Measurements from ENCODE around the gene NDUFS2. TPM values are rescaled to one million over a fixed set of nuclear protein-coding genes. Genes with fewer than 3 reads are reported as not detected.

The NDUFS2 gene
- total and polyA plus RNA-seq, 2 of the 8 experiments (the other 6 are each of a cell fraction or from before 2014, with no cell fraction given): 95.1 to 113 TPM

GRCh38 chr1:161209790-161210409 is 7.7 kb downstream of the NDUFS2 start:
- Histone ChIP-seq H4K5ac (ENCODE audit: insufficient read length, low read depth, low read length) (no peak overlapping the region), H2BK20ac (ENCODE audit: low read length) (no peak overlapping the region), H3K27me3 (replicated peaks in 1 of 4; ENCODE audit: control insufficient read depth in 3 of 4, extremely low read depth in 1 of 4, insufficient read depth in 3 of 4, low read length in 3 of 4) (no peaks in the 10 kb centered on the region), H3K4ac (replicated peaks; ENCODE audit: insufficient read length, low read depth, low read length) (no peak overlapping the region), H2BK12ac (ENCODE audit: low read depth, low read length) (no peak overlapping the region), H3K4me2 (ENCODE audit: insufficient read depth in 1 of 2, low read depth in 2 of 2, low read length in 2 of 2) (no peak overlapping the region), H3K23ac (ENCODE audit: insufficient read length) (no peak overlapping the region), H3K23me2 (ENCODE audit: low read depth, low read length) (no peaks in the 10 kb centered on the region), H4K20me1 (replicated peaks in 1 of 2; ENCODE audit: control insufficient read depth in 1 of 2, insufficient read depth in 2 of 2, low read length in 2 of 2) (peaks cover 1 to 11% of the 10 kb centered on the region in 2 experiments), H2AK5ac (ENCODE audit: low read depth, low read length) (no peak overlapping the region), H3K9me3 (ENCODE audit: insufficient read depth in 2 of 2, low read depth in 1 of 2, low read length in 1 of 2) (no peaks in the 10 kb centered on the region), H3K4me3 (ENCODE audit: extremely low read depth in 1 of 4, insufficient read depth in 2 of 4, low read depth in 3 of 4, low read length in 4 of 4) (no peak overlapping the region), H3K14ac (ENCODE audit: insufficient read length) (no peak overlapping the region), H3K9ac (replicated peaks in 1 of 4; ENCODE audit: extremely low read depth in 1 of 4, low read depth in 3 of 4, low read length in 3 of 4) (no peak overlapping the region), H4K8ac (ENCODE audit: extremely low read depth, insufficient read depth, low read length) (no peak overlapping the region), H3K27ac (ENCODE audit: low read depth, low read length) (0 out of 2 replicates have a peak overlapping the region, but pooled peaks have one; percentile 5), H3K79me1 (ENCODE audit: low read depth, low read length) (no peaks in the 10 kb centered on the region), H2BK120ac (replicated peaks; ENCODE audit: low read depth, low read length) (no peak overlapping the region), H2AFZ (ENCODE audit: low read length) (no peak overlapping the region), H3K18ac (ENCODE audit: extremely low read depth, low read length) (no peak overlapping the region), H4K91ac (replicated peaks; ENCODE audit: insufficient read length, low read length) (no peak overlapping the region), H3K36me3 (ENCODE audit: control insufficient read depth in 2 of 4, insufficient read depth in 4 of 4, low read length in 3 of 4) (peaks cover 38 to 73% (median 61%) of the 10 kb centered on the region in 4 experiments), H2BK15ac (ENCODE audit: low read length) (no peak overlapping the region), H3K56ac (replicated peaks; ENCODE audit: insufficient read length, low read depth, low read length) (no peak overlapping the region), H2BK5ac (ENCODE audit: low read depth, low read length) (no peak overlapping the region), H3K4me1 (replicated peaks in 1 of 4; ENCODE audit: control insufficient read depth in 3 of 4, insufficient read depth in 4 of 4, low read length in 3 of 4) (peaks cover 0 to 4% (median 1%) of the 10 kb centered on the region in 4 experiments; a peak in 4 of 7 replicates), H3K79me2 (ENCODE audit: control insufficient read depth in 1 of 2, insufficient read depth in 2 of 2, low read length in 2 of 2) (no peaks in the 10 kb centered on the region)
- FAIRE-seq: peak; percentile 62
- POLR2A ChIA-PET (ENCODE audit: partially characterized antibody): interaction anchor here (0.6 to 2.0 kb wide), 4 partner anchors 10 to 91 kb away, joined by 3 to 6 read pairs (median 4); partner anchors contain the start of gene USP21
- 63% methylated on average over 11 of the region's 11 CpGs; no CpG with 5 or more reads in 1 of the 2 experiments for WGBS, 2 experiments (ENCODE audit: extremely low coverage in 1 of 2, insufficient coverage in 1 of 2, insufficient read length in 1 of 2, insufficient replicate concordance in 2 of 2, low coverage in 1 of 2, low lambda C conversion rate in 2 of 2, missing lambda C conversion rate in 1 of 2)
- CTCF ChIA-PET (ENCODE audit: partially characterized antibody): interaction anchor here (0.6 to 23.7 kb wide), 13 partner anchors 5 to 171 kb away, joined by 3 to 427 read pairs (median 9); partner anchors contain the start of genes ADAMTS4, APOA2, FCER1G and NDUFS2
- DNase-seq (ENCODE audit: low read depth in 1 of 2, low spot score in 2 of 2): peak; percentile 67 to 92
- TF ChIP-seq SP4 (IDR thresholded peaks at IDR 0.05; ENCODE audit: low read length) (no peak), CREB1 (IDR thresholded peaks at IDR 0.05) (peak; percentile 31; the same call in 1 of the 2 replicates), RAD21 (IDR thresholded peaks at IDR 0.05 in 1 of 2, conservative IDR thresholded peaks at IDR 0.05 in 1 of 2; ENCODE audit: low read depth in 2 of 2, low read length in 2 of 2) (peak; percentile 94 to 98), CEBPB (IDR thresholded peaks at IDR 0.05; ENCODE audit: low read depth, low read length) (no peak), PHF8 (conservative IDR thresholded peaks at IDR 0.05; ENCODE audit: low read depth, low read length) (no peak), KDM5A (IDR thresholded peaks at IDR 0.05; ENCODE audit: low read length) (peak; percentile 32; the same call in 1 of the 2 replicates), POLR2AphosphoS5 (IDR thresholded peaks at IDR 0.05; ENCODE audit: low read depth, low read length) (no peak), YY1 (IDR thresholded peaks at IDR 0.05; ENCODE audit: low read depth, low read length) (0 out of 2 replicates have a peak, but pooled peaks have one; percentile 33), JUN (IDR thresholded peaks at IDR 0.05; ENCODE audit: low read depth, low read length) (no peak), SUZ12 (IDR thresholded peaks at IDR 0.05; ENCODE audit: low read length) (no peak), JUND (IDR thresholded peaks at IDR 0.05; ENCODE audit: low read length) (0 out of 2 replicates have a peak, but pooled peaks have one; percentile 46), NANOG (IDR thresholded peaks at IDR 0.05; ENCODE audit: insufficient read depth, low read depth, low read length, poor library complexity, severe bottlenecking) (peak; percentile 37)

Data from H1 (cell line).